K562 (cell line): ENCODE measurements around the gene MICALL2. TPM values are rescaled to one million over a fixed set of nuclear protein-coding genes. Genes with fewer than 3 reads are reported as not detected.

Experiments
- DIDO1 ChIP-seq: fragments of 450-650 bp; IDR thresholded peaks from 2 replicates; pipeline ENCODE4 v1.6.1; 2016; ENCODE audit warnings: low read depth, missing biosample characterization, missing genetic modification characterization
- HDGF ChIP-seq: fragments of 450-650 bp; IDR thresholded peaks from 2 replicates; pipeline ENCODE4 v1.6.1; 2016
- MYBL2 ChIP-seq, 2 experiments: fragments of 450-650 bp in 1 of 2; sonication (generic) in 1 of 2; formaldehyde crosslinking in 1 of 2; IDR thresholded peaks; 2 replicates each; pipeline versions ENCODE4 v1.6.1 to v1.8.1; 2017 to 2022; ENCODE audit warnings: borderline replicate concordance in 1 of 2, inconsistent platforms in 1 of 2, low read depth in 1 of 2, mild to moderate bottlenecking in 1 of 2, missing genetic modification reagents in 1 of 2, moderate library complexity in 1 of 2
- NFIC ChIP-seq: fragments of 450-650 bp; IDR thresholded peaks from 2 replicates; pipeline ENCODE4 v1.6.1; 2017; ENCODE audit warnings: mild to moderate bottlenecking, inconsistent platforms
- NFRKB ChIP-seq: fragments of 450-650 bp; IDR thresholded peaks from 2 replicates; pipeline ENCODE4 v1.6.1; 2016; ENCODE audit warnings: low read depth
- POLR3G ChIP-seq: IDR thresholded peaks from 2 replicates; pipeline ENCODE4 v1.6.1; 2011; ENCODE audit not compliant: insufficient read length, insufficient replicate concordance; ENCODE audit errors: extremely low read depth
- PTTG1 ChIP-seq: fragments of 450-650 bp; IDR thresholded peaks from 2 replicates; pipeline ENCODE4 v1.6.1; 2016; ENCODE audit warnings: low read depth, mild to moderate bottlenecking, missing genetic modification characterization, missing compliant biosample characterization
- SOX6 ChIP-seq: fragments of 450-650 bp; IDR thresholded peaks from 2 replicates; pipeline ENCODE4 v1.6.1; 2014; ENCODE audit warnings: mild to moderate bottlenecking
- TCFL5 ChIP-seq: fragments of 250-450 bp; sonication (Bioruptor Pico); conservative IDR thresholded peaks from 2 replicates; pipeline ENCODE4 v1.6.1; 2021; ENCODE audit warnings: mild to moderate bottlenecking, moderate library complexity, matching md5 sums
- ZNF282 ChIP-seq: sonication (generic); formaldehyde crosslinking; IDR thresholded peaks from 2 replicates; pipeline ENCODE4 v1.8.1; 2023; ENCODE audit warnings: missing genetic modification reagents
- polyA plus RNA-seq, 8 experiments: library from polyadenylated mRNA; depleted of rRNA in 4 of 8; stranded (reverse) in 5 of 8; unstranded in 3 of 8; fragments of >200 nt; fragmentation: Nextera tagmentation in 2 of 8; fragmentation: Illumina TruSeq in 1 of 8; extraction: Ambion mirVana in 2 of 8; extraction: Trizol in 1 of 8; gene quantifications; 2 replicates each; pipeline versions ENCODE4 v1.2.1 to v1.2.3, GENCODE V29; 2011 to 2014; ENCODE audit warnings: inconsistent platforms in 1 of 8, missing spikeins in 1 of 8
- total RNA-seq, 7 experiments: library from RNA; depleted of rRNA in 6 of 7; stranded (reverse); fragments of >200 nt in 6 of 7; fragmentation: Illumina TruSeq in 2 of 7; extraction: Trizol in 2 of 7; gene quantifications; 2 replicates each; pipeline versions ENCODE4 v1.2.1 to v1.2.3, GENCODE V29; 2011 to 2021; ENCODE audit warnings: low replicate concordance in 1 of 7
- TF ChIP-seq, protein P1 (sequence below): sonication (generic); formaldehyde crosslinking; IDR thresholded peaks from 2 replicates; pipeline ENCODE4 v1.8.1; 2023; ENCODE audit warnings: mild to moderate bottlenecking, missing genetic modification reagents
- TF ChIP-seq, protein P2 (sequence below): fragments of 450-650 bp; IDR thresholded peaks from 2 replicates; pipeline ENCODE4 v1.6.1; 2016; ENCODE audit warnings: mild to moderate bottlenecking
- TF ChIP-seq, protein P3 (sequence below): fragments of 250-450 bp; sonication (Bioruptor Pico); IDR thresholded peaks from 2 replicates; pipeline ENCODE4 v1.9.0; 2021; ENCODE audit warnings: mild to moderate bottlenecking
- TF ChIP-seq, protein P4 (sequence below): fragments of 450-650 bp; formaldehyde crosslinking; IDR thresholded peaks from 2 replicates; pipeline ENCODE4 v1.4.0; 2020; ENCODE audit warnings: mild to moderate bottlenecking, moderate library complexity
- TF ChIP-seq, protein P5 (sequence below): fragments of 250-450 bp; sonication (Bioruptor Pico); IDR thresholded peaks from 2 replicates; pipeline ENCODE4 v1.4.0; 2020; ENCODE audit warnings: mild to moderate bottlenecking, moderate library complexity
- TF ChIP-seq, protein P6 (sequence below): sonication (generic); formaldehyde crosslinking; IDR thresholded peaks from 2 replicates; pipeline ENCODE4 v1.8.0; 2022; ENCODE audit warnings: mild to moderate bottlenecking, missing genetic modification reagents
- TF ChIP-seq, protein P7 (sequence below), 2 experiments: fragments of 450-650 bp in 1 of 2; sonication (generic) in 1 of 2; formaldehyde crosslinking; conservative IDR thresholded peaks; 2 replicates each; pipeline versions ENCODE4 v1.4.0 to v1.8.1; 2020 to 2022; ENCODE audit warnings: mild to moderate bottlenecking in 1 of 2, missing genetic modification reagents in 1 of 2

Gene MICALL2
- total and polyA plus RNA-seq, 9 of the 15 experiments (the other 6 are each of a cell fraction or from before 2014, with no cell fraction given): 1.8 to 103 (median 17.0) TPM

DNA sequence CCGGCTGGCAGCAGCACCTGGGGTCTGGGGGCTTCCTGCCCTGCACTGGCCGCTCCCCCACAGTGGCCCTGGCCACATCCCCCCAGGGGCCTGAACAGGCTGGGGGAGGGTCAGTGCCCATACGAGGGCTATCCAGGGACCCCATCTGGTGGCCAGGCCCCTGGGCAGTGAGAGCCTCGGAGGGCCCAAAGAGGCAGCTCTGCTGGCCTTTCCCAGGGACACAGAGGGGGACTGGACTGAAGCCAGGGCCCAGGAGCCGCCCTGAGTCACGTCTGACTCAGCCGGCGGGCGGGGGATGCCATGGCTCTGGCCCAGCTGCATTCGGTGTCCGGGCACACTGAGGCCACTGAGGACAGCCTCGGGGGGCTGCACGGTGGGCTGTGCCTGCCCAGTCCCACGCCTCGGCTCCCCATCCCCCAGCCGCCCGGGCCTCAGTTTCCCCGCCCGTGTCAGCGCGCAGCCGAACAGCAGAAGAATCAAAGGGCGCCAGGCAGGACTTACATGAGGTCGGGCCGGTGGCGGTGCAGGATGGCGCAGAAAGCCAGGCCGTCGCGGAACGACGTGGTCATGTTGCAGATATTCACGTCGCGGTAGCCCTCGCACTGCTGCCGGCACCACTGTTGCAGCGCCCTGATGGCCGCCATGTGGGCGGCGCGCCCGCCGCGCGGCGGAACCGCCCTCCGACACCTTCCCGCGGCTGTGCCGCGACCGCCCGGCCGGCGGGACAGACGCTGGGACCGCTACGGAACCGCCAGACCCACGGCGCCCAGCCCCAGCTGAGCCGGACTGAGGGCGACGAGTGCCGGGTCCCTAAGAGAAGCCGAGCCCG, at the start of gene MICALL2 (continued):
- TF ChIP-seq, protein P1, sequence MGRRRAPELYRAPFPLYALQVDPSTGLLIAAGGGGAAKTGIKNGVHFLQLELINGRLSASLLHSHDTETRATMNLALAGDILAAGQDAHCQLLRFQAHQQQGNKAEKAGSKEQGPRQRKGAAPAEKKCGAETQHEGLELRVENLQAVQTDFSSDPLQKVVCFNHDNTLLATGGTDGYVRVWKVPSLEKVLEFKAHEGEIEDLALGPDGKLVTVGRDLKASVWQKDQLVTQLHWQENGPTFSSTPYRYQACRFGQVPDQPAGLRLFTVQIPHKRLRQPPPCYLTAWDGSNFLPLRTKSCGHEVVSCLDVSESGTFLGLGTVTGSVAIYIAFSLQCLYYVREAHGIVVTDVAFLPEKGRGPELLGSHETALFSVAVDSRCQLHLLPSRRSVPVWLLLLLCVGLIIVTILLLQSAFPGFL (CRISPR knock-in tag): no peak
- no peak for TF ChIP-seq PTTG1 (tag)
- TF ChIP-seq, protein P2, sequence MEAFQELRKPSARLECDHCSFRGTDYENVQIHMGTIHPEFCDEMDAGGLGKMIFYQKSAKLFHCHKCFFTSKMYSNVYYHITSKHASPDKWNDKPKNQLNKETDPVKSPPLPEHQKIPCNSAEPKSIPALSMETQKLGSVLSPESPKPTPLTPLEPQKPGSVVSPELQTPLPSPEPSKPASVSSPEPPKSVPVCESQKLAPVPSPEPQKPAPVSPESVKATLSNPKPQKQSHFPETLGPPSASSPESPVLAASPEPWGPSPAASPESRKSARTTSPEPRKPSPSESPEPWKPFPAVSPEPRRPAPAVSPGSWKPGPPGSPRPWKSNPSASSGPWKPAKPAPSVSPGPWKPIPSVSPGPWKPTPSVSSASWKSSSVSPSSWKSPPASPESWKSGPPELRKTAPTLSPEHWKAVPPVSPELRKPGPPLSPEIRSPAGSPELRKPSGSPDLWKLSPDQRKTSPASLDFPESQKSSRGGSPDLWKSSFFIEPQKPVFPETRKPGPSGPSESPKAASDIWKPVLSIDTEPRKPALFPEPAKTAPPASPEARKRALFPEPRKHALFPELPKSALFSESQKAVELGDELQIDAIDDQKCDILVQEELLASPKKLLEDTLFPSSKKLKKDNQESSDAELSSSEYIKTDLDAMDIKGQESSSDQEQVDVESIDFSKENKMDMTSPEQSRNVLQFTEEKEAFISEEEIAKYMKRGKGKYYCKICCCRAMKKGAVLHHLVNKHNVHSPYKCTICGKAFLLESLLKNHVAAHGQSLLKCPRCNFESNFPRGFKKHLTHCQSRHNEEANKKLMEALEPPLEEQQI: no peak
- TF ChIP-seq ZNF282 (CRISPR knock-in tag): no peak
- peak; percentile 95 for TF ChIP-seq NFIC
- no peak for TF ChIP-seq HDGF
- no peak for TF ChIP-seq MYBL2 (IDR thresholded peaks at IDR 0.05; ENCODE audit: low read depth)
- TF ChIP-seq MYBL2 (CRISPR knock-in tag; IDR thresholded peaks at IDR 0.05; ENCODE audit: borderline replicate concordance): no peak
- TF ChIP-seq, protein P3, sequence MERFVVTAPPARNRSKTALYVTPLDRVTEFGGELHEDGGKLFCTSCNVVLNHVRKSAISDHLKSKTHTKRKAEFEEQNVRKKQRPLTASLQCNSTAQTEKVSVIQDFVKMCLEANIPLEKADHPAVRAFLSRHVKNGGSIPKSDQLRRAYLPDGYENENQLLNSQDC (CRISPR knock-in tag): no peak
- no peak for TF ChIP-seq TCFL5
- TF ChIP-seq, protein P4, sequence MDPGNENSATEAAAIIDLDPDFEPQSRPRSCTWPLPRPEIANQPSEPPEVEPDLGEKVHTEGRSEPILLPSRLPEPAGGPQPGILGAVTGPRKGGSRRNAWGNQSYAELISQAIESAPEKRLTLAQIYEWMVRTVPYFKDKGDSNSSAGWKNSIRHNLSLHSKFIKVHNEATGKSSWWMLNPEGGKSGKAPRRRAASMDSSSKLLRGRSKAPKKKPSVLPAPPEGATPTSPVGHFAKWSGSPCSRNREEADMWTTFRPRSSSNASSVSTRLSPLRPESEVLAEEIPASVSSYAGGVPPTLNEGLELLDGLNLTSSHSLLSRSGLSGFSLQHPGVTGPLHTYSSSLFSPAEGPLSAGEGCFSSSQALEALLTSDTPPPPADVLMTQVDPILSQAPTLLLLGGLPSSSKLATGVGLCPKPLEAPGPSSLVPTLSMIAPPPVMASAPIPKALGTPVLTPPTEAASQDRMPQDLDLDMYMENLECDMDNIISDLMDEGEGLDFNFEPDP (CRISPR knock-in tag): no peak
- TF ChIP-seq SOX6: no peak
- TF ChIP-seq DIDO1 (tag): no peak
- TF ChIP-seq, protein P5, sequence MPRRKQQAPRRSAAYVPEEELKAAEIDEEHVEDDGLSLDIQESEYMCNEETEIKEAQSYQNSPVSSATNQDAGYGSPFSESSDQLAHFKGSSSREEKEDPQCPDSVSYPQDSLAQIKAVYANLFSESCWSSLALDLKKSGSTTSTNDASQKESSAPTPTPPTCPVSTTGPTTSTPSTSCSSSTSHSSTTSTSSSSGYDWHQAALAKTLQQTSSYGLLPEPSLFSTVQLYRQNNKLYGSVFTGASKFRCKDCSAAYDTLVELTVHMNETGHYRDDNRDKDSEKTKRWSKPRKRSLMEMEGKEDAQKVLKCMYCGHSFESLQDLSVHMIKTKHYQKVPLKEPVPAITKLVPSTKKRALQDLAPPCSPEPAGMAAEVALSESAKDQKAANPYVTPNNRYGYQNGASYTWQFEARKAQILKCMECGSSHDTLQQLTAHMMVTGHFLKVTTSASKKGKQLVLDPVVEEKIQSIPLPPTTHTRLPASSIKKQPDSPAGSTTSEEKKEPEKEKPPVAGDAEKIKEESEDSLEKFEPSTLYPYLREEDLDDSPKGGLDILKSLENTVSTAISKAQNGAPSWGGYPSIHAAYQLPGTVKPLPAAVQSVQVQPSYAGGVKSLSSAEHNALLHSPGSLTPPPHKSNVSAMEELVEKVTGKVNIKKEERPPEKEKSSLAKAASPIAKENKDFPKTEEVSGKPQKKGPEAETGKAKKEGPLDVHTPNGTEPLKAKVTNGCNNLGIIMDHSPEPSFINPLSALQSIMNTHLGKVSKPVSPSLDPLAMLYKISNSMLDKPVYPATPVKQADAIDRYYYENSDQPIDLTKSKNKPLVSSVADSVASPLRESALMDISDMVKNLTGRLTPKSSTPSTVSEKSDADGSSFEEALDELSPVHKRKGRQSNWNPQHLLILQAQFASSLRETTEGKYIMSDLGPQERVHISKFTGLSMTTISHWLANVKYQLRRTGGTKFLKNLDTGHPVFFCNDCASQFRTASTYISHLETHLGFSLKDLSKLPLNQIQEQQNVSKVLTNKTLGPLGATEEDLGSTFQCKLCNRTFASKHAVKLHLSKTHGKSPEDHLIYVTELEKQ: no peak
- TF ChIP-seq, protein P6, sequence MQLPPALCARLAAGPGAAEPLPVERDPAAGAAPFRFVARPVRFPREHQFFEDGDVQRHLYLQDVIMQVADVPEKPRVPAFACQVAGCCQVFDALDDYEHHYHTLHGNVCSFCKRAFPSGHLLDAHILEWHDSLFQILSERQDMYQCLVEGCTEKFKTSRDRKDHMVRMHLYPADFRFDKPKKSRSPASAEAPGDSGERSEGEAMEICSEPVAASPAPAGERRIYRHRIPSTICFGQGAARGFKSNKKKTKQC (CRISPR knock-in tag): no peak
- TF ChIP-seq, protein P7, sequence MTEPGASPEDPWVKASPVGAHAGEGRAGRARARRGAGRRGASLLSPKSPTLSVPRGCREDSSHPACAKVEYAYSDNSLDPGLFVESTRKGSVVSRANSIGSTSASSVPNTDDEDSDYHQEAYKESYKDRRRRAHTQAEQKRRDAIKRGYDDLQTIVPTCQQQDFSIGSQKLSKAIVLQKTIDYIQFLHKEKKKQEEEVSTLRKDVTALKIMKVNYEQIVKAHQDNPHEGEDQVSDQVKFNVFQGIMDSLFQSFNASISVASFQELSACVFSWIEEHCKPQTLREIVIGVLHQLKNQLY (CRISPR knock-in tag; conservative IDR thresholded peaks at IDR 0.05): no peak
- no peak for TF ChIP-seq NFRKB
- TF ChIP-seq POLR3G: no peak
